Breast epithelium (tissue), 3 donors: ENCODE data around the gene SLC6A12.

Source experiments
- POLR2A ChIP-seq: fragments of 450-650 bp; IDR thresholded peaks from one replicate; pipeline ENCODE4 v1.6.1; 2016; ENCODE audit warnings: antibody characterized with exemption, mild to moderate bottlenecking, moderate library complexity
- TF ChIP-seq, protein P1 (sequence below), 3 donors: fragments of 450-650 bp; IDR thresholded peaks; one replicate each; pipeline ENCODE4 v1.5.1; 2016 to 2017; ENCODE audit warnings: antibody characterized with exemption in 3 of 3, mild to moderate bottlenecking in 3 of 3, moderate library complexity in 3 of 3

DNA sequence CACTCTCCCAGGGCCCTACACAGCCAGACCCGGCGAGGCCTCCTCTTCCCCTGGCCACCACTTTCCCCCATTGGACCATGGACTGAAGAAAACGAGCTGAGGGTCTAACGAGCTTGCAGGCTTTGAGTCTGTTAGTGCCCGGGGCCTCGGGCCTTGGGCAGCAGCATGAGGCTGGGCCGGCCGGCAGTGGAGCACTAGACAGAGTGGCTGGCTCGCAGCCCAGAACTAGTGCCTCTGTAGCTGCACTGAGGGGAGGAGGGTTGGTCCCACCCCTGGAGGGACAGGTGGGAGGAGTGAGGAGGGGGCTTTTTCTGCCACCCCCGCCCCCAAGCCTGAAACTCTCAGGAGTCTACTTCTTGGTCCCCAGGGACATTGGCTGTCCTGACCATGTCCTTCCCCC, 38.7 kb downstream of the SLC6A12 start:
- TF ChIP-seq, protein P1, sequence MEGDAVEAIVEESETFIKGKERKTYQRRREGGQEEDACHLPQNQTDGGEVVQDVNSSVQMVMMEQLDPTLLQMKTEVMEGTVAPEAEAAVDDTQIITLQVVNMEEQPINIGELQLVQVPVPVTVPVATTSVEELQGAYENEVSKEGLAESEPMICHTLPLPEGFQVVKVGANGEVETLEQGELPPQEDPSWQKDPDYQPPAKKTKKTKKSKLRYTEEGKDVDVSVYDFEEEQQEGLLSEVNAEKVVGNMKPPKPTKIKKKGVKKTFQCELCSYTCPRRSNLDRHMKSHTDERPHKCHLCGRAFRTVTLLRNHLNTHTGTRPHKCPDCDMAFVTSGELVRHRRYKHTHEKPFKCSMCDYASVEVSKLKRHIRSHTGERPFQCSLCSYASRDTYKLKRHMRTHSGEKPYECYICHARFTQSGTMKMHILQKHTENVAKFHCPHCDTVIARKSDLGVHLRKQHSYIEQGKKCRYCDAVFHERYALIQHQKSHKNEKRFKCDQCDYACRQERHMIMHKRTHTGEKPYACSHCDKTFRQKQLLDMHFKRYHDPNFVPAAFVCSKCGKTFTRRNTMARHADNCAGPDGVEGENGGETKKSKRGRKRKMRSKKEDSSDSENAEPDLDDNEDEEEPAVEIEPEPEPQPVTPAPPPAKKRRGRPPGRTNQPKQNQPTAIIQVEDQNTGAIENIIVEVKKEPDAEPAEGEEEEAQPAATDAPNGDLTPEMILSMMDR (IDR thresholded peaks at IDR 0.05): no peak
- no peak for TF ChIP-seq POLR2A
